ENCODE data around the gene NR2F1. TPM values are rescaled to one million over a fixed set of nuclear protein-coding genes. Genes with fewer than 3 reads are reported as not detected.
A peak's percentile ranks its signal among the peaks of the same experiment; 100 is the strongest.

The NR2F1 gene
- total RNA-seq, 1 donor from 2014 or later = not detected

DNA sequence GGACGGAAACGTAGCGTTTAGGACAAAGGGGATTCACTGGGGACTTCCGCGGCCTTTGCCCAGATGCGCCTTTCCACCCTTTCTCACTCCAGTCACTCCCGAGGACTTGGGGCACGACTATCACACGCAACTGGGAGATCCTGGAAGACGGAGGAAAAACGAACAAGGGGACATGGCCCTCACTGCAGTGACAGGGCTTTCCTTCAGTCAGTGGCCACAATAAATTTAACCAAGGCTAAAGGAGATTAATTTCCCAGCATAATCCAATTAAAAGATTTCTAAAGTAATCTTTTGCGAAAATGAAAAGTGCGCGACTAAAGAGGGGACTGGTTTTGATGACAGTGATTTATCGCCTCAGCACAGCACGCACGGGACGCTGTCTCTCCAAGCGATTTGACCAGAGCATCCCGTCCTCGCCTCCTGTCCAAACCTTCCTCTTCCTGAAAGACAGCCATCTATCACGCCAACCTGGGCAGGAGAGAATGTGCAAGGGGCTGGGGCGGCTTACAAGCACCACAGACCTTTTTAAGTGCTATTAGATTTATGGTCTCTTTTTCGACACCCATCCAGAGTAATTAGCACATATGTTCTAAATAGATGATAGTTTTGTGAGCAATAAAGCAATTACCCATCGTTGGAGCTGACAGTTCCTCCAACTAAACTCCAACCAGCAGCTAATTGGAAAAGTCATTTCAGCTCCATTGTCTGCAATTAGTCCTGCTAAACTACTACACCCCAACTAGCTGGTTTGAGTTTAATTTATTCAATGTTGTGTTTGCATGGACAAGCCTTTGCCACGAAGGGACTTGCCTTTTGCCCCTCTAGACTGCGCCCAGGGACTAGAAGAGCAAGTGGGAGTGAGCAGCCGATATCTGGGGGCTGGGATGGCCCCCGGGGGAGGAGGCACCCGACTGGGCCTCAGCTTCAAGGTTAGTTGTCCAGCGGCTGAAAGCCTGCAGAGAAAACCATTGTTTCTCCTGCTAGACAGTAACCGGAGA lies 9.4 kb upstream of the NR2F1 start:
- H3K27ac Mint-ChIP-seq = peak overlapping the region; percentile 56
- H3K4me3 Mint-ChIP-seq = no peak overlapping the region

DNA sequence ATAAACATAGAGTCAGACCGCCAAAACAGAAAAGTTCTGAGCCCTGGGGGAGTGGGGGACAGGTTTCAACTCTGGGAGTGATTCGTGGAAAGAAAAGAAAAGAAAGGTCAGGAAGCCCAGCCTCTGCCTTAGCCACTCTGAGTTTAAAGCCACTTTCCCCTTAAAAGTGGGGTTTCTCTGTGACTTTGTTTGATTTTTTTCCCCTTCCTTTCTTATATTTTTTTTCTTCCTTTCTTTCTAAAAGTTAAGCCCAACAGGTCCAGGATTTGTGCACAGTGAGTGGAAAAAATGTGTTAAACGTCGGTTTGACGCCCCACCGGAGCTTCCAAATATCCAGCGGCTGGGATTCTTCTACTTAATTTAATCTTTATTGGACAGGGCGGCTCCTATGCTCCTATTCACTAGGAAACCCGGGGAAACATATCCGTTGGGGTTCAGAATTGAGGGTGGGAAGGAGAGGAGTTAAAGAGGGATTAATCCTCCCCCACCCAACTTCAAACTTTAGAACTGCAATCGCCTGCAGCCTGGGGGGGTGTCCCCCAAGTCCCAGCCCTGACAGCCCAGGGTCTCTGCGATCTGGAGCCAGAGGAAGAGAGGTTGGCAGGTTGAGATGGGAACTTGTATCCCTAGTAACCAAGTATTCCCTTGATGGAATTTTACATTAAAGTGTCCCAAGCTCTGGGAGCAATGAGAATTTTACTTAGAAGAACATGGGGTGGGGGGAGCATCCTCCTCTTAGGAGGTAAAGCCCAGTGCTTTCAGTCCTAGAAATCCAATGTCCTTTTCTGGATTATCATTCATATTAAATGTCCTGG lies 8.3 kb upstream of the NR2F1 start:
- Mint-ChIP-seq H3K4me3 (no peak overlapping the region), H3K36me3 (ENCODE audit: low read depth) (no peaks in the 10 kb centered on the region), H3K9me3 (no peaks in the 10 kb centered on the region), H3K4me1 (ENCODE audit: low read depth) (no peaks in the 10 kb centered on the region), H3K27ac (no peak overlapping the region), H3K27me3 (ENCODE audit: insufficient read depth) (peaks cover 83% of the 10 kb centered on the region)
- intact Hi-C loops (cut with micrococcal nuclease) = loop anchor here (5.0 kb wide), 1 partner anchor 33 kb away; no protein-coding TSS in a partner anchor
- DNase-seq (ENCODE audit: low spot score) = no peak

More for the DNA sequence above, 9.4 kb upstream of the NR2F1 start:
- H3K36me3 Mint-ChIP-seq (ENCODE audit: low read depth) = no peaks in the 10 kb centered on the region
- peaks cover 87% of the 10 kb centered on the region for H3K27me3 Mint-ChIP-seq (ENCODE audit: insufficient read depth)
- DNase-seq (ENCODE audit: low spot score) = no peak
- H3K9me3 Mint-ChIP-seq = no peaks in the 10 kb centered on the region
- no peaks in the 10 kb centered on the region for H3K4me1 Mint-ChIP-seq (ENCODE audit: low read depth)
- intact Hi-C loops (cut with micrococcal nuclease) = loop anchor here (5.0 kb wide), 1 partner anchor 34 kb away; no protein-coding TSS in a partner anchor

DNA sequence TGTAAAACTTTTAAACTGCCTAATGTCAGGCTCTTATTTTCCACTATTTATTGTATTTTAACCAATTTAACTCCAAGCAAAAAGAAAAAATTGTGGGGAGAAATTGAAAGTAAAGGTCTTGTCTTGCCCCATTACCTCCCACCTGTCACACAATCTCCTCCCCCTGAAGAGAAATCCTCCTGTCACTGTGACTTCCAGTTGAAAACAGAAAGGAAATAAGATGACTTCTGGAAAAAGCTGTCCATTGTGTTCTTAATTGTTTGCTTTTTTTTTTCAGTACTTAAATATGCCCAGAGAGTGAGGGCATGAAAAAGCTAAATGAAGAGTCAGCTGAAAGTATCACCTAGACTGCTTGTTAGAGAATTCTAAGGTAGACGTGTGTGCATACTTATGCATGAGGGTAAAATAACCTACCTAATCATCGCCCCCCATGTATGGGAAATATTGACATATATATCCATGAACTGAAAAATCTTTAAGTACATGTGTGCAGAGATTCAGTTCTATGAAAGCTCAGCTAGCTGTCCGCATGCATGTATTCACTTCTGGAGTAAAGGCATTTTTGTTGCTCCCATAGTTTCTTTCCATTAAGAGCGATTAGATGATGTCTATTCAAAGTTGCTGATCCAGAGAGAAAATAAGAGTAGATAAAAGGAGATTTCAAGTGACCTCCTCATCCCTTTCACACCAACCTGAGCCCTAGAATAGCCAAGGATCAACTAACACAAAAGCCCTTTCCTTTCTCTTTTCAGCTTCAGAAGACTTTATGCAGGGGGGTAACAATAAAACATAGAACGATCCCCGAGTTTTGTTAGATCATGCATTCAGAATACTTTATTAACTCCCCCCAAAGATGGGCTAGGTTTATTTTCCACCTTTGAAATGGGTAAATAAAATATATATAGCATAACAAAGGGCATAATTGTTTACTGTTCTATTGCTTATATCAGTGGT lies 7.3 kb upstream of the NR2F1 start:
- Mint-ChIP-seq H3K9me3 (no peaks in the 10 kb centered on the region), H3K4me1 (ENCODE audit: low read depth) (peaks cover 7% of the 10 kb centered on the region), H3K27me3 (ENCODE audit: insufficient read depth) (peaks cover 86% of the 10 kb centered on the region), H3K27ac (no peak overlapping the region), H3K36me3 (ENCODE audit: low read depth) (no peaks in the 10 kb centered on the region), H3K4me3 (no peak overlapping the region)
- intact Hi-C loops (cut with micrococcal nuclease) = loop anchor here (1.0 kb wide), 1 partner anchor 11 kb away; no protein-coding TSS in a partner anchor
- DNase-seq (ENCODE audit: low spot score) = no peak

DNA sequence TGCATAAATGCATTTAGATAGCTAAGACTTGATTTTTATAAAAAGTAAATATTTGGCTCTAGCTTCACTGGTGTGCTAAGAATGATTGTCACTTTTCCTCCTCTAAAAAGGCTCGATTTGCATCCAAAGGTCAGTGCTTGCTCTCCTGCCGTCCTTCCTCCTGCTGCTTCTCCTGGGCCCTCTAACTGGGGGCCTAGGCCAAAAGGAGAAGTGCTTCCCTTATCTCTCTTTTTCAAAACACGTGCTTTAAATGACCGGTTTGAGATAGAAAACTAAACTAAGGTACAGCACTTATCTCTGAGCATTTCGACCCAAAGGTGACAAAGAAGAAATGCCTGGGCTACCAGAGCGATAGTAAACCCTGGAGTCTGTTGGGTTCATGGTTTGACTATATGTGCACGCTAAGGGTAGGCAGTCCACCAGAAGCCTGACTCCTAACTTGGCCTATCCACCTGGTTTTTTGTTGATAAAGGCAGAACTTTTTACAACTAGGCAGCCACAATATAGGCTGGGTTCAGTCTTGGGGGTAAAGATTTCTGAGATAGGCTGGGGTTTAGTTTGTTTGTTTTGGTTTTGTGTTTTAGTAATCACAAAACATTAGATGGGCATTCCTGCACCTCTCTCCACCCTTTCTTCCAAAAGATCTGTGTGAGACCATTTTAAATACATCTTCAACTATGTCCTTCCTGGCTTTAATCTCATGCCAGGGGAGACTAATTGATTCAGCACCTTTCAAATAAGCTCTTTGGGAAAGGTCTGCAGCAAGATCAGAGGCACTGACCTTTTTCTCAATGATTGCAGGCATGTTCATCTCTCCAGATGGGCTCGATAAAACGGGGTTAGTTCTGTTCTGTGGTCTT lies 5.8 kb upstream of the NR2F1 start:
- DNase-seq (ENCODE audit: low spot score) = no peak
- Mint-ChIP-seq H3K27me3 (ENCODE audit: insufficient read depth) (peaks cover 80% of the 10 kb centered on the region), H3K9me3 (no peaks in the 10 kb centered on the region), H3K36me3 (ENCODE audit: low read depth) (no peaks in the 10 kb centered on the region), H3K27ac (no peak overlapping the region), H3K4me1 (ENCODE audit: low read depth) (peaks cover 11% of the 10 kb centered on the region), H3K4me3 (no peak overlapping the region)
- intact Hi-C loops (cut with micrococcal nuclease) = loop anchor here (1.0 kb wide), 1 partner anchor 9 kb away; no protein-coding TSS in a partner anchor

DNA sequence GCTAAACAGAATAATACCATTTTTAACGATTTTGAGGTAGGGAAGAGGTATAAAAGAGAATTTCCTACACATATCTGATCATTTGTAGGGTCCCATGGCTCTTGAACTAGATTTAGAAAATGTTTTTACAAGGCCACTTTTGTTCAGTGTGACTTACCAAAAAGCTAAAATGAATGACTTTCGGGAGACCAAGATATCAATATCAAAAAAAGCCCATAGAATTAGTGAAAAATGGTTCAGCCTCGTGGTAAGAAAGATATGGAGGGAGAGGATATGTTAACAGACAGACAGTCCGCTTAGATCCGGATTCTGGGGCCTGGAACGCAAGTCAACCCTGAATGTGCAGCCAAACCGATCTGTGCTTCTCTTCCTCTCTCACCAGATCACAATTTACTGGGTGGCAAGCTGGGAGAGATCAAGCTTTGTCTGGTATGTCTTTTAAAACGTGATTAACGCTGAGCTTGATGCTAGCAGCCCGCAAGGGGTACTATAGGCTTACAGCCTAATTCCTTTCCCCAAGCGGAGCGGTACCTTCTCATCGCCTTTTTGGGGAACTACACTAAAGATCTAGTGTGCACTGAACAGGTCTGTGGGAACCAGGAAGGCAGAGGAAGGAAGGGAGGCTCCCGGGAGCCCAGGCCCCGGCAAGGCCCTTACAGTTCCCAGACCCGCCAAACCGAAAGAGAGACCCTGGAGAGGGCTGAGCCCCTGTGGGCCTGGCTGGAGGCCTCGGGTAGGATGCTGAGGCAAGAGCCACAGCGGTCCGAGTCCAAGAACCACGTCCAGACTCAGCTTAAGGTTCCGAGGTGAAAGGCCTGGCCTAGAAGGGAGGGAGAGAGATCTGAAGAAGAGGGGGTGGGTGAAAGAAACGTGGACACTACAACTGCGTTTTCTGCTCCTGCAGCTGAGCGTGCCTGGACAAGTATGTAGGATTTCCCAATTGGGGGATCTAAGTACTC lies 4.9 kb upstream of the NR2F1 start:
- H3K27me3 Mint-ChIP-seq (ENCODE audit: insufficient read depth) = peaks cover 75% of the 10 kb centered on the region
- no peak overlapping the region for H3K27ac Mint-ChIP-seq
- no peak for DNase-seq (ENCODE audit: low spot score)
- H3K9me3 Mint-ChIP-seq = no peaks in the 10 kb centered on the region
- peak overlapping the region; percentile 5 for H3K4me3 Mint-ChIP-seq
- H3K4me1 Mint-ChIP-seq (ENCODE audit: low read depth) = peaks cover 11% of the 10 kb centered on the region
- no peaks in the 10 kb centered on the region for H3K36me3 Mint-ChIP-seq (ENCODE audit: low read depth)
- intact Hi-C loops (cut with micrococcal nuclease) = no loop called here

DNA sequence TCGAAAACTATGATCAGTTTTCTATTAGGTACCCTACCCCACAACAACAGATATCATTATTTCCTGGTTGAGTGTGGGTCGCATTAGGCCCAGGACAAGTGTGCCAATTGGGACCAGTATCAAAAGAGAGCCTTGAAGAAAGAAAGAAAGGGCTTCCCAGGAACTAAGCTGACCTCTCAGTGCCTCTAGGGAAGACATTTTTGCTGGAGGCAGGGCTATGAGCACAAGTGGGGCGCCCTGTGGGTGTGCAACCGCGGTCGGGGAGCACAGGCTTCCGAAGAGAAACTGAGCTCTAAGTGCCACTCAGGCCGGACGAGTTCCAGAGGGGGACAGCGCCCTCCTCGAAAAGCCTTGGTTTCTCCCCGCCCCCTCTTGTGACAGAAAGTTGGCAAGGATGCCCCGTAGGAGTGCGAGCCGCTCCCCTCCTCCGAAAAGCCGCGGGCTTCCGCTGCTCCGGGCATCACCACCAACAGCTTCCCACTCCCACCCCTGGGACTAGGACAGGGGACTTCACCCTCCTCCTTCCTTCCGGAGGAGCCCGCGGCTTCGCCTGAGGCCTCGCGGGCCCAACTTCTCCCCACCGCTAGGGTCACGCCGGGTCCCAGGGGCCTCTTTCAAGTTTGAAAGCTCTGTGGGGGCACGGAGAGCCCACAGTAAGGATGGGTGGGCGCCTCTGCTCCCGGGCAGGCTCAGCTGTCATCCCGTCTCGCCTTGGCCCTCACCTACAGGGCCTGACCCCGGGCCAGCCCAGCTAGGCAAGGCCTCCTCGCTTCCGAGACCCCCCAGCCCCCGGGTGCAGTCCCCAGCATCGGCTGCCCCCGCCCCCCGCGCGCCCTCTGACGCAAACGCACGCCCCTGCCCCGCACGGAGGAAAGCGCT lies 4.0 kb upstream of the NR2F1 start:
- peaks cover 65% of the 10 kb centered on the region for H3K27me3 Mint-ChIP-seq (ENCODE audit: insufficient read depth)
- H3K36me3 Mint-ChIP-seq (ENCODE audit: low read depth) = no peaks in the 10 kb centered on the region
- no peak overlapping the region for H3K27ac Mint-ChIP-seq
- peaks cover 11% of the 10 kb centered on the region for H3K4me1 Mint-ChIP-seq (ENCODE audit: low read depth)
- H3K4me3 Mint-ChIP-seq = no peak overlapping the region
- intact Hi-C loops (cut with micrococcal nuclease) = no loop called here
- no peak for DNase-seq (ENCODE audit: low spot score)
- H3K9me3 Mint-ChIP-seq = no peaks in the 10 kb centered on the region

DNA sequence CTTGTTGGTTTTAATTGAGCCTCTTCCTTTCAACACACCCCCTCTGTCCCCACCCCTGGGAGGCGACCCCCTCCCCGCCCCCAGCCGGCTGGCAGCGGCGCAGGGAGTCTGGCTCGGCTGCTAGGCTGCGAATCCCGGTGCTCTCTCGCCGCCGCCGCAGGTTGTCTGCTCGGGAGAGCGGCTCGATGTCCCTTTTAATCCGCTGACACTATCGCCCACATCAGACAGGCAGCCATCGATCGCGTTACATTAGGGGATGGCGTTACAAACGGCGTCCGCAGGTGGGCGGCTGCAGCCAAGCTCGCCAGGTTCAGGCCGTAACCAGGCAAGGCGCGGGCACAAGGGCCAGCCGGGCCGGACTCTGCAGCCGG lies 3.3 kb upstream of the NR2F1 start:
- no peak for DNase-seq (ENCODE audit: low spot score)
- H3K4me1 Mint-ChIP-seq (ENCODE audit: low read depth) = peaks cover 11% of the 10 kb centered on the region
- H3K9me3 Mint-ChIP-seq = no peaks in the 10 kb centered on the region
- peaks cover 59% of the 10 kb centered on the region for H3K27me3 Mint-ChIP-seq (ENCODE audit: insufficient read depth)
- intact Hi-C loops (cut with micrococcal nuclease) = loop anchor here (10.0 kb wide), 1 partner anchor 1705 kb away; the partner anchor contains the start of gene MCTP1
- H3K27ac Mint-ChIP-seq = no peak overlapping the region
- H3K36me3 Mint-ChIP-seq (ENCODE audit: low read depth) = no peaks in the 10 kb centered on the region
- H3K4me3 Mint-ChIP-seq = no peak overlapping the region

DNA sequence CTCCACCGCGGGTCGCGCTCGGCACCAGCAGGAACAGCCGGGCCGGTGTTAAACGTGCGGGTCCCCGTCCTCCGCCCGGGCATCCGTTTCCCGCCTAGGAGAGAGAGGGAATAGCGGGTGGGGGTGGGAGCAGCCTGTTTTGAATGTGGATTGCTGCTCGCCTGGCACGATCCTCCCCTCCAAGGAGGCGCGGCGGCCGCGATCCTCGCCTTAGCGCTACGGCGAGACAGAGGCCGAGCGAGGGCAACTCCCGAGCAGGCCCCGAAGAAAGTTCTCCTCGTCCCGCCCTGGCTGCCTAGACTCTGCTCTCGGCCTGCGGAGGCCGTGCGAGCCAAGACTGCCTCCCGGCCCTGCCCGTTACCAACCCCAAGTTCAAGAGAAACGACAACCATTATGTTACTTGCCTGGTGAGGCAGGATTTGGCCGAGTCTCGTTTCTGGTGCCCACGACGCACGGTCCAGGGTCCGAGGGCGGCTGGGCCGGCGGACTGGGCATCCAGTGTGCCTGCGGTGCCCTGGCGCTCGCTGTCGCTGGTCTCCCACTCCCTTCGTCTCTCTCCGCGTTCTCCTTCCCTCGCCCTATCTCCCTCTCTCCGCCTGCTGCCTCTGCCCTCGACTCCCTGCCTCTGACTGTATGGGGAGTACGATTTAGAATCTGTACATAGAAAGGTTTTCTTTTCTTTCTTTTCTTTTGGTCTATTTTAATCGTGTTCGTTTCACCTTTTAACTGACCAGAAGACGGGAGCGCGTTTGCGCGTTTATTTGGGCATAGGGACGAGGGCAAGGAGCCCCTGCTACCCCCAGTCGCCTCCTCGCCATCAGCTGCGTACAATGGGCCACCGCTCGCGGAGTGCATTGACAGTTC lies 2.7 kb upstream of the NR2F1 start:
- intact Hi-C loops (cut with micrococcal nuclease) = loop anchor here (10.0 kb wide), 1 partner anchor 1705 kb away; the partner anchor contains the start of gene MCTP1
- H3K4me1 Mint-ChIP-seq (ENCODE audit: low read depth) = peaks cover 11% of the 10 kb centered on the region
- peaks cover 53% of the 10 kb centered on the region for H3K27me3 Mint-ChIP-seq (ENCODE audit: insufficient read depth)
- H3K4me3 Mint-ChIP-seq = peak overlapping the region; percentile 75
- H3K36me3 Mint-ChIP-seq (ENCODE audit: low read depth) = no peaks in the 10 kb centered on the region
- peak overlapping the region; percentile 63 for H3K27ac Mint-ChIP-seq
- no peak for DNase-seq (ENCODE audit: low spot score)
- H3K9me3 Mint-ChIP-seq = no peaks in the 10 kb centered on the region

DNA sequence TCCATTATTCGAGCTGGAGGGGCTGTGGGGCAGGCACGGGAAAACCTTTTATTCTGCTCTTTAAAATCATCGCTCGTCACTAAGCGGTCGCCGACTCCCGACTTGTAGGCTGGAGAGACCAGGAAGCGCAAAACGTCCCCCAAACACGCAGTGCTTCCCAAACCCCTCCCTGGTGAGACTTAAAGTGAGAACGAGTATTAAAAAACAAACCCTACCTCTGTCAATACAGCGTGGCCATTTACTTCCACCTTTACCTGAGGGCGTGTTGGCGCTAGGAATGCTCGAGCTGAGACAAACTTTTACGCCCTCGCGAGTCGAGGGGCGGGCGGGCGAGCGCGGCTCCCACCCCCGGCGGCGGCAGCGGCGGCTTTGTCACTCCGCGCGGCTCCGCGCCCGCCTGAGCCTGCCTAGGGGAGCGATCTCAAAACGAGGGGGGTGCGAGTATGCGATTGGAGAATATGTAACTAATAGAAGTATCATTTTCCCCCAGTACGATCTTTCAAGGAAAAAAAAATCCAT lies 2.0 kb upstream of the NR2F1 start, which contains the start of gene NR2F1-AS1:
NR2F1-AS1 (minus strand) TSS at position 293 of the 519 bp plus-strand sequence.
- peaks cover 51% of the 10 kb centered on the region for H3K27me3 Mint-ChIP-seq (ENCODE audit: insufficient read depth)
- peaks cover 15% of the 10 kb centered on the region for H3K4me1 Mint-ChIP-seq (ENCODE audit: low read depth)
- no peak for DNase-seq (ENCODE audit: low spot score)
- no peaks in the 10 kb centered on the region for H3K36me3 Mint-ChIP-seq (ENCODE audit: low read depth)
- intact Hi-C loops (cut with micrococcal nuclease) = loop anchor here (1.0 to 10.0 kb wide), 3 partner anchors 220 to 1704 kb away; partner anchors contain the start of gene MCTP1
- no peaks in the 10 kb centered on the region for H3K9me3 Mint-ChIP-seq
- H3K27ac Mint-ChIP-seq = peak within 1 kb of the TSS; percentile 63
- peak within 1 kb of the TSS; percentile 75 for H3K4me3 Mint-ChIP-seq

Data from activated T-helper 1 cell treated with anti-CD3 and anti-CD28 coated beads, Interleukin-12 subunit alpha, Interleukin-12 subunit beta, Interleukin-2, Interleukin-4 antibody, amounts not matched to agents 30 ng/mL and 10 ng/mL and 1 ng/mL, durations not matched to agents 14 hours and 24 hours and 36 hours (primary cell).